Activated CD4-positive, alpha-beta T cell treated with anti-CD3 and anti-CD28 coated beads, Interleukin-2, Interleukin-4, amounts not matched to agents 100 ng/mL and 50 ng/mL, durations not matched to agents 16 hours and 8 hours (primary cell): ENCODE data around the gene SEC14L1.

Source experiments
- DNase-seq: peaks from one replicate; pipeline ENCODE4 v3.0.0-alpha.2; 2020; ENCODE audit warnings: low spot score

Gene SEC14L1

GRCh38 chr17:77116371-77116860, 24.4 kb upstream of the SEC14L1 start:
- DNase-seq = no peak

- no peak for DNase-seq
Observed at GRCh38 chr17:77117415-77117814, 23.4 kb upstream of the SEC14L1 start.

GRCh38 chr17:77118251-77118928, 22.4 kb upstream of the SEC14L1 start:
- no peak for DNase-seq

- DNase-seq = no peak
Observed at GRCh38 chr17:77119668-77120301, 21.0 kb upstream of the SEC14L1 start.

- no peak for DNase-seq
Observed at GRCh38 chr17:77120868-77121267, 19.9 kb upstream of the SEC14L1 start.

GRCh38 chr17:77124192-77124889, 16.4 kb upstream of the SEC14L1 start:
- no peak for DNase-seq

GRCh38 chr17:77125432-77125901, 15.3 kb upstream of the SEC14L1 start:
- DNase-seq = no peak

GRCh38 chr17:77126519-77126918, 14.2 kb upstream of the SEC14L1 start:
- no peak for DNase-seq

GRCh38 chr17:77127735-77128361, 12.9 kb upstream of the SEC14L1 start:
- DNase-seq = peak; percentile 79

- DNase-seq = no peak
Observed at GRCh38 chr17:77128896-77129567, 11.7 kb upstream of the SEC14L1 start.

- DNase-seq = no peak
Observed at GRCh38 chr17:77129568-77130301, 11.0 kb upstream of the SEC14L1 start.

- DNase-seq = no peak
Observed at GRCh38 chr17:77130525-77130924, 10.2 kb upstream of the SEC14L1 start.

- DNase-seq = no peak
Observed at GRCh38 chr17:77131904-77132303, 8.9 kb upstream of the SEC14L1 start.

- no peak for DNase-seq
Observed at GRCh38 chr17:77132411-77133086, 8.2 kb upstream of the SEC14L1 start.

GRCh38 chr17:77133087-77133638, 7.6 kb upstream of the SEC14L1 start:
- no peak for DNase-seq

- DNase-seq = no peak
Observed at GRCh38 chr17:77136420-77136767, 4.4 kb upstream of the SEC14L1 start.

- no peak for DNase-seq
Observed at GRCh38 chr17:77137111-77137510, 3.7 kb upstream of the SEC14L1 start.

GRCh38 chr17:77137886-77138285, 2.9 kb upstream of the SEC14L1 start:
- DNase-seq = peak; percentile 72

- DNase-seq = peak; percentile 100
Observed at GRCh38 chr17:77140166-77140877, 447 bp upstream of the SEC14L1 start.
